ENCODE results near the gene MRPL45. TPM values are rescaled to one million over a fixed set of nuclear protein-coding genes. Genes with fewer than 3 reads are reported as not detected.

The MRPL45 gene
- total RNA-seq, 3 donors from 2014 or later, result 27.9 to 42.9 (median 36.8) TPM

DNA sequence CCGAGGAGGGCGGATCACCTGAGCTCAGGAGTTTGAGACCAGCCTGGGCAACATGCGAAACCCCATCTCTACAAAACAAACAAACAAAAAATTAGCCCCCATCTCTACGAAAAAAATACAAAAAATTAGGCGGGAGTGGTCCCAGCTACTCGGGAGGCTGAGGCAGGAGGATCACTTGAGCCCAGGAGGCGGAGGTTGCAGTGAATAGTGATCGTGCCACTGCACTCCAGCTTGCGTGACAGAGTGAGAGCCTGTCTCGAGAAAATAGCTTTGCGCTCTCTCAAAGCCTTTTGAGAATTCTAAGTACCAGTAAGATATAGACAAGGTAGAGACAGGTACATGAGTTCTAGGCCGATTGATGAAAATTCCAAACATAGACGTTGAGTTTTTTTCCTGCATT is 56.7 kb downstream of the MRPL45 start:
- no peak overlapping the region for H3K27ac ChIP-seq
- peak overlapping the region in 2 of 3 donors; percentile 92 to 95 for H3K4me3 ChIP-seq
- no peaks in the 10 kb centered on the region for H3K9me3 ChIP-seq
- no peak for DNase-seq (ENCODE audit: low spot score in 2 of 2)
- H3K4me1 ChIP-seq, result peaks cover 0 to 6% of the 10 kb centered on the region in 2 donors
- H3K27me3 ChIP-seq, result no peaks in the 10 kb centered on the region
- intact Hi-C loops (cut with DNase I; ENCODE audit: low total_unique reads), result no loop called here
- H3K36me3 ChIP-seq, result no peaks in the 10 kb centered on the region
- TF ChIP-seq POLR2AphosphoS5 (IDR thresholded peaks at IDR 0.05), result no peak

DNA sequence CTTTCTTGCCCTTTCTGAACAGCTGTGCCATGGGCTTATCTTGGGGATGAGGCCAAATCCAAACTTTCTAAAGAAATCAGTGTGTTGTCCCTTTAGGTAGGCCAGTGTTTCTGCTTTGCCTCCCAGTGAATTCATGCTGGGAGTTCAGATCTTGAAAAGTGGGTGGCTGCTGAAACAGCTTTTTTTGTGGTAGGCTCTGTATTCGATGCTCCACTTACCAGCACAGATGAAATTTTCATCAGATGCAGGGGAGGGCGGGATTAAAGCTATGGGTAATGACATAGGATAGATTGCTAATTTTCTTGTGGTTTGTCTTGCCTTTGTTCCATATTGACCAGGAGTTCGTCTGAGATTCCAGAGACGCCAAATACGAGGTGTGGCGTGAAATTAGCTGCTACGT is 57.5 kb downstream of the MRPL45 start:
- H3K9me3 ChIP-seq, result no peaks in the 10 kb centered on the region
- TF ChIP-seq, protein P1, sequence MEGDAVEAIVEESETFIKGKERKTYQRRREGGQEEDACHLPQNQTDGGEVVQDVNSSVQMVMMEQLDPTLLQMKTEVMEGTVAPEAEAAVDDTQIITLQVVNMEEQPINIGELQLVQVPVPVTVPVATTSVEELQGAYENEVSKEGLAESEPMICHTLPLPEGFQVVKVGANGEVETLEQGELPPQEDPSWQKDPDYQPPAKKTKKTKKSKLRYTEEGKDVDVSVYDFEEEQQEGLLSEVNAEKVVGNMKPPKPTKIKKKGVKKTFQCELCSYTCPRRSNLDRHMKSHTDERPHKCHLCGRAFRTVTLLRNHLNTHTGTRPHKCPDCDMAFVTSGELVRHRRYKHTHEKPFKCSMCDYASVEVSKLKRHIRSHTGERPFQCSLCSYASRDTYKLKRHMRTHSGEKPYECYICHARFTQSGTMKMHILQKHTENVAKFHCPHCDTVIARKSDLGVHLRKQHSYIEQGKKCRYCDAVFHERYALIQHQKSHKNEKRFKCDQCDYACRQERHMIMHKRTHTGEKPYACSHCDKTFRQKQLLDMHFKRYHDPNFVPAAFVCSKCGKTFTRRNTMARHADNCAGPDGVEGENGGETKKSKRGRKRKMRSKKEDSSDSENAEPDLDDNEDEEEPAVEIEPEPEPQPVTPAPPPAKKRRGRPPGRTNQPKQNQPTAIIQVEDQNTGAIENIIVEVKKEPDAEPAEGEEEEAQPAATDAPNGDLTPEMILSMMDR (IDR thresholded peaks at IDR 0.05), result no peak
- no peak for TF ChIP-seq POLR2AphosphoS5 (IDR thresholded peaks at IDR 0.05)
- H3K4me1 ChIP-seq, result peaks cover 0 to 8% of the 10 kb centered on the region in 2 donors
- no peaks in the 10 kb centered on the region for H3K36me3 ChIP-seq
- DNase-seq (ENCODE audit: low spot score in 2 of 2), result no peak
- intact Hi-C loops (cut with DNase I; ENCODE audit: low total_unique reads), result no loop called here
- H3K27me3 ChIP-seq, result no peaks in the 10 kb centered on the region
- H3K27ac ChIP-seq, result no peak overlapping the region
- no peak overlapping the region for H3K4me3 ChIP-seq

DNA sequence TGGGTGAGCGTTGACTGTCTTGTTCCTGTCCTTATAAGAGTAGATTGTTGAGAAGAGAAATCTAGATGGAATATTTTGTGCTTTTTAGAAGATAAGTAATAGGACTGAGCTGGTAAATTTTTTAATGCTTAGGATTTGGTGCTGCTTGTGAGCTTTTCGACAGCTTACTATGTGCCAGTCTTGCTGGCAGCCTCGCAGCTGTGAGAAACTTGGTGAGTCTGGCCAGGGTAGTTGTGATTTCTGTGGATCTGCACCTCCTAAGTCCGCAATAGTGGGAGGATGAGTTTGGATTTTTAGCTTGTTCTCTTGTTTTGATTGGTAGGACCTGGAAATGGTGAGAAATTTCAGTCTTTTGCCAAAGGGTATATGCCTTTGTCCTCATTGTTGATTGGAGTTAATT is 58.3 kb downstream of the MRPL45 start:
- H3K9me3 ChIP-seq, result no peaks in the 10 kb centered on the region
- no peak overlapping the region for H3K4me3 ChIP-seq
- peaks cover 0 to 8% of the 10 kb centered on the region in 2 donors for H3K4me1 ChIP-seq
- no peak for TF ChIP-seq POLR2AphosphoS5 (IDR thresholded peaks at IDR 0.05)
- no peaks in the 10 kb centered on the region for H3K27me3 ChIP-seq
- no peaks in the 10 kb centered on the region for H3K36me3 ChIP-seq
- H3K27ac ChIP-seq, result no peak overlapping the region
- intact Hi-C loops (cut with DNase I; ENCODE audit: low total_unique reads), result no loop called here
- no peak for DNase-seq (ENCODE audit: low spot score in 2 of 2)

DNA sequence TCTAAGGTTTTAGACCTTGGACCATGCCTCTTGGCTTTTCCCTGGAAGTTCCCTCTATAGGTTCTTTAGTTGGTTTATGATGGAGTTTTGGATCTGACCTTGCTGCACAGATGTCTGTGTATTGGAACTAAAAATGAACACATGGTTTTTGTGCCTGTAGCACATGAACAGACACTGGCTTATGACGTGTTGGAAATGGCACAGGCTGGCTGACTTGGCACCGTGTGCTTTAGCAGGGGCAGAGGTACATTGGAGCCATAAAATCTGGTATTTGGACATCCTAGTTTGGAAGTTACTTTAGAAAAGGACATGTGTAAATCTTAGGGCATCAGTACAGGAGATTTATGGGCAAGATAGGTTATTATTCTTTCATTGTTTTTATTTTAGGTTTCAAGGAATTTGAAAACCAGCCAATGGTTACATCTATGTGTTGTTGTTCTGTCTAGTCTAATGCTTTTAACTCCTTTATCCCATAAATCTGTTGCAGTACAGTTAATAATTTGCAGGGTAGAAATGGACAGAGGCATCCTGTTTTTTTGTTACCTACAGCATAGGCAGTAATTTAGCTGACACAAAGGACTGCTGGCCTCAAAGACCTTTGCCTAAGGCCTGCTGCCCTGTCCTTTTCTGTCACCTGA is 60.6 kb downstream of the MRPL45 start:
- Histone ChIP-seq H3K4me1 (peaks cover 0 to 8% of the 10 kb centered on the region in 2 donors), H3K27me3 (no peaks in the 10 kb centered on the region), H3K27ac (no peak overlapping the region), H3K9me3 (no peaks in the 10 kb centered on the region), H3K4me3 (no peak overlapping the region), H3K36me3 (no peaks in the 10 kb centered on the region)
- intact Hi-C loops (cut with DNase I; ENCODE audit: low total_unique reads), result no loop called here
- DNase-seq (ENCODE audit: low spot score in 2 of 2), result no peak
- TF ChIP-seq POLR2AphosphoS5 (IDR thresholded peaks at IDR 0.05) (no peak), POLR2A (IDR thresholded peaks at IDR 0.05) (no peak)
- TF ChIP-seq, protein P1 (IDR thresholded peaks at IDR 0.05), result no peak

DNA sequence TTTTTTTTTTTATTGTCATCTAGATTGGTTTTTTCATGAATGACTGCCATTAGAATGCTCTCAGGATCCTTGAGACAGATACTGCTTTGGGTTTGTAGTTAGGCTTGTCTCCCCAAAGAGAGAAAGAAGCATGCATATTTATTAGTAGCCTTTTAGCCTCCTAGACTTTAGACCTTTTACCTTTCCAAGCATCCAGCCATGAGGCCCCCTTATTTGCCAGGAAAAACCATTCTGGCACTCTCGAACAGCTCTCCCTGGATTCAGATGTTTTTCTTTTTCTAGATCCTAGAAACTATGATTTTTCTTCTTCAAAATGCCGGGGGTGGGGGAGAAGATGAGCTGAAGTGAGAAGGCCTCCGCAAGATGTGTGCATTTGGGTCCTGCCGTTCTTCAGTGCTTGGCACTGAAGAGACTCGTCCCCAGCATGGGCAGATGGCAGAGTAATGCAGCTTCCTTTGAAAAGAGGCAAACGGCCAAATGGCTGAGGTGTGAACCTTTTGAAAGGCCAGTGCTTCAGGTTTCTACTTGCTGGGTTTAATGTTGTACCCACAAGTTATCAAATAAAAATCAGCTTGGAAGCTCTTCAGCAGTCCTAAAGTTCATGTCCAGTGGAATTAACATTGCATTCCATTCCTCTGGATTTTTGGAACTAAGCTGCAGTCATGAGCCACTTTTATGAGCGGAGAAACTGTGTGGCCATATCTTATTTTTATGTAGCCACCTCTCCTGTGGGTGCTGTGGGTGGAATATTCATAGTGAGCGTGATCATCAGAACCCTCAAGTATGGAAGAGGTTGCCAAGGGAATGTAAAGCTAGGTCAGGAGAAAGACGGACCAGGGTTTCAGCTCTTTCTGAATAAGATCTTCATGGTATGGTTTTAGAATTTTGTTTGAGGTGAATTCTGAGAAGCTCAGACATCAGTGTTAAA is 61.9 kb downstream of the MRPL45 start:
- Histone ChIP-seq H3K27ac (peak overlapping the region in 1 of 2 donors; percentile 40), H3K4me1 (peaks cover 0 to 8% of the 10 kb centered on the region in 2 donors), H3K36me3 (no peaks in the 10 kb centered on the region), H3K27me3 (no peaks in the 10 kb centered on the region), H3K9me3 (no peaks in the 10 kb centered on the region), H3K4me3 (no peak overlapping the region)
- TF ChIP-seq POLR2AphosphoS5 (IDR thresholded peaks at IDR 0.05), result no peak
- TF ChIP-seq POLR2A (IDR thresholded peaks at IDR 0.05), result no peak
- TF ChIP-seq, protein P1 (IDR thresholded peaks at IDR 0.05), result no peak
- intact Hi-C loops (cut with DNase I; ENCODE audit: low total_unique reads), result no loop called here
- peak in 1 of 2 donors; percentile 26 for DNase-seq (ENCODE audit: low spot score in 2 of 2)

All from breast epithelium (tissue), 4 donors.